ENCODE results near the gene SERGEF. TPM values are rescaled to one million over a fixed set of nuclear protein-coding genes. Genes with fewer than 3 reads are reported as not detected.

SERGEF gene
- total RNA-seq, 1 experiment from 2014 or later: 30.8 TPM

Other genes with a start within 250 kb of the SERGEF start
- 0.27 and 0.58 TPM in 2 replicates for gene TPH1, start 33.2 kb upstream of the SERGEF start, total RNA-seq (2014; rRNA removed; shearing (Covaris generic))
- 50.1 and 51.5 TPM in 2 replicates for gene SAAL1, start 93.0 kb upstream of the SERGEF start, total RNA-seq (2014; rRNA removed; shearing (Covaris generic))
- gene MRGPRX3, start 119.5 kb upstream of the SERGEF start, total RNA-seq (2014; rRNA removed; shearing (Covaris generic)): 0.60 and 0.93 TPM in 2 replicates
- 2.7 and 3.9 TPM in 2 replicates for gene MRGPRX4, start 159.8 kb upstream of the SERGEF start, total RNA-seq (2014; rRNA removed; shearing (Covaris generic))
- gene SAA4, start 223.8 kb upstream of the SERGEF start, total RNA-seq (2014; rRNA removed; shearing (Covaris generic)): not detected in 2 replicates
- gene SAA2, start 235.6 kb upstream of the SERGEF start, total RNA-seq (2014; rRNA removed; shearing (Covaris generic)): 0.29 TPM in 1 of 2 replicates, not detected in the other

Measured in HT1080 (cell line).